Ishikawa (cell line): ENCODE data around the gene WWOX.

Source experiments
- CEBPB ChIP-seq: IDR thresholded peaks from 2 replicates; pipeline ENCODE4 v1.6.1; 2012
- CREB1 ChIP-seq: IDR thresholded peaks from 2 replicates; pipeline ENCODE4 v1.6.1; 2012; ENCODE audit warnings: low read depth
- EGR1 ChIP-seq: IDR thresholded peaks from 2 replicates; pipeline ENCODE4 v1.6.1; 2012
- EP300 ChIP-seq: IDR thresholded peaks from 2 replicates; pipeline ENCODE4 v1.6.1; 2012; ENCODE audit warnings: borderline replicate concordance
- FOXM1 ChIP-seq: IDR thresholded peaks from 2 replicates; pipeline ENCODE4 v1.6.1; 2012; ENCODE audit warnings: low read depth, borderline replicate concordance
- MAX ChIP-seq: IDR thresholded peaks from 2 replicates; pipeline ENCODE4 v1.6.1; 2012
- NFIC ChIP-seq: IDR thresholded peaks from 2 replicates; pipeline ENCODE4 v1.6.1; 2012
- RAD21 ChIP-seq: IDR thresholded peaks from 2 replicates; pipeline ENCODE4 v1.6.1; 2012; ENCODE audit warnings: low read depth
- TAF1 ChIP-seq: IDR thresholded peaks from 2 replicates; pipeline ENCODE4 v1.6.1; 2012; ENCODE audit warnings: low read depth, mild to moderate bottlenecking
- TCF12 ChIP-seq: IDR thresholded peaks from 2 replicates; pipeline ENCODE4 v1.6.1; 2012; ENCODE audit warnings: low read depth
- TEAD4 ChIP-seq: IDR thresholded peaks from 2 replicates; pipeline ENCODE4 v1.6.1; 2012
- YY1 ChIP-seq: IDR thresholded peaks from 2 replicates; pipeline ENCODE4 v1.6.1; 2012; ENCODE audit warnings: low read depth
- ZBTB7A ChIP-seq: IDR thresholded peaks from 2 replicates; pipeline ENCODE4 v1.6.1; 2012; ENCODE audit warnings: low read depth
- TF ChIP-seq, protein P1 (sequence below): IDR thresholded peaks from 2 replicates; pipeline ENCODE4 v1.6.1; 2012
- TF ChIP-seq, protein P2 (sequence below): IDR thresholded peaks from 2 replicates; pipeline ENCODE4 v1.6.1; 2012; ENCODE audit warnings: low read depth, mild to moderate bottlenecking

Gene WWOX

DNA sequence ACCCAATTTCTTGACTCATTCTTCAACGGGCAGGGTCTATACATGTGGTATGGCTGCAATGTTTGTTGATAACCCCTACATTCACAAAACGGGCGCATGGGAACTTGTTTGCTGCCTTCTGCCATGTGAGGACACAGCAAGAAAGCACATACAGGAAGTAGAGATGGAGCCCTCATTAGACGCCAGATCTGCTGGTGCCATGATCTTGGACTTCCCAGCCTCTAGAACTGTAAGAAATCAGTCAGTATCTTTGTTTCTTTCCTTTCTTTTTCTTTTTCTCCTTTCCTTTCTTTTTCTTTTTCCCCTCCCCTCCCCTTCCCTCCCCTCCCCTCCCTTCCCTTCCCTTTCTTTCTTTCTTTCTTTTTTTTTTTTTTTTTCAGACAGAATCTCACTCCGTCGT is 165.2 kb downstream of the WWOX start:
- TF ChIP-seq MAX (no peak), TAF1 (no peak), ZBTB7A (no peak), NFIC (no peak), YY1 (no peak), TEAD4 (no peak), CEBPB (no peak), TCF12 (no peak), FOXM1 (no peak), EP300 (no peak)
- TF ChIP-seq, protein P1, sequence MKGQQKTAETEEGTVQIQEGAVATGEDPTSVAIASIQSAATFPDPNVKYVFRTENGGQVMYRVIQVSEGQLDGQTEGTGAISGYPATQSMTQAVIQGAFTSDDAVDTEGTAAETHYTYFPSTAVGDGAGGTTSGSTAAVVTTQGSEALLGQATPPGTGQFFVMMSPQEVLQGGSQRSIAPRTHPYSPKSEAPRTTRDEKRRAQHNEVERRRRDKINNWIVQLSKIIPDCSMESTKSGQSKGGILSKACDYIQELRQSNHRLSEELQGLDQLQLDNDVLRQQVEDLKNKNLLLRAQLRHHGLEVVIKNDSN: no peak
- TF ChIP-seq, protein P2, sequence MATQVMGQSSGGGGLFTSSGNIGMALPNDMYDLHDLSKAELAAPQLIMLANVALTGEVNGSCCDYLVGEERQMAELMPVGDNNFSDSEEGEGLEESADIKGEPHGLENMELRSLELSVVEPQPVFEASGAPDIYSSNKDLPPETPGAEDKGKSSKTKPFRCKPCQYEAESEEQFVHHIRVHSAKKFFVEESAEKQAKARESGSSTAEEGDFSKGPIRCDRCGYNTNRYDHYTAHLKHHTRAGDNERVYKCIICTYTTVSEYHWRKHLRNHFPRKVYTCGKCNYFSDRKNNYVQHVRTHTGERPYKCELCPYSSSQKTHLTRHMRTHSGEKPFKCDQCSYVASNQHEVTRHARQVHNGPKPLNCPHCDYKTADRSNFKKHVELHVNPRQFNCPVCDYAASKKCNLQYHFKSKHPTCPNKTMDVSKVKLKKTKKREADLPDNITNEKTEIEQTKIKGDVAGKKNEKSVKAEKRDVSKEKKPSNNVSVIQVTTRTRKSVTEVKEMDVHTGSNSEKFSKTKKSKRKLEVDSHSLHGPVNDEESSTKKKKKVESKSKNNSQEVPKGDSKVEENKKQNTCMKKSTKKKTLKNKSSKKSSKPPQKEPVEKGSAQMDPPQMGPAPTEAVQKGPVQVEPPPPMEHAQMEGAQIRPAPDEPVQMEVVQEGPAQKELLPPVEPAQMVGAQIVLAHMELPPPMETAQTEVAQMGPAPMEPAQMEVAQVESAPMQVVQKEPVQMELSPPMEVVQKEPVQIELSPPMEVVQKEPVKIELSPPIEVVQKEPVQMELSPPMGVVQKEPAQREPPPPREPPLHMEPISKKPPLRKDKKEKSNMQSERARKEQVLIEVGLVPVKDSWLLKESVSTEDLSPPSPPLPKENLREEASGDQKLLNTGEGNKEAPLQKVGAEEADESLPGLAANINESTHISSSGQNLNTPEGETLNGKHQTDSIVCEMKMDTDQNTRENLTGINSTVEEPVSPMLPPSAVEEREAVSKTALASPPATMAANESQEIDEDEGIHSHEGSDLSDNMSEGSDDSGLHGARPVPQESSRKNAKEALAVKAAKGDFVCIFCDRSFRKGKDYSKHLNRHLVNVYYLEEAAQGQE: no peak

GRCh38 chr16:78269256-78269655 is 169.8 kb downstream of the WWOX start:
- TF ChIP-seq EGR1: no peak

GRCh38 chr16:78271981-78272380 is 172.5 kb downstream of the WWOX start:
- no peak for TF ChIP-seq RAD21
- TF ChIP-seq MAX: no peak
- TF ChIP-seq TAF1: no peak
- TF ChIP-seq, protein P1: no peak
- no peak for TF ChIP-seq TEAD4
- TF ChIP-seq CREB1: no peak
- no peak for TF ChIP-seq EP300
- TF ChIP-seq YY1: no peak
- no peak for TF ChIP-seq EGR1
- TF ChIP-seq ZBTB7A: no peak
- TF ChIP-seq, protein P2: no peak

DNA sequence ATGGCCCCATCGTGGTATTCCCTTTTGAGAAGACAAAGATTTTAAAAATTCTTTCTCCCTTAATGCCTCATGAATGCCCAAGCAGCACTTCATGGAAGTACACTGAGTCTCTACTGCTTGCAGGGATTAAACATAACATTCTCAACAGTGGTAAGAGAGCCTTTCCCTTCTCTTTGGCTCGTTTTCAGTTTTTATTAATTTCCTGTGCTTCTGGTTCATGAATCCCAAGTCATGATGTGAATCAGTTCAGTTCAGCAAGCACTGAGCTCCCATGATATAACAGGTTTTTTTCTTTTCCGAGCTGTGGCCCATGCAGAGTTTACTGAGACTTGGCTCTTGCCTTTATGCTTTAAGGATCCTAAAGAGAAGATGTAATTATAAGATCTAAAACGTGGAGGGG is 175.3 kb downstream of the WWOX start:
- TF ChIP-seq RAD21: no peak
- no peak for TF ChIP-seq TEAD4
- no peak for TF ChIP-seq ZBTB7A
- TF ChIP-seq TCF12: no peak
- no peak for TF ChIP-seq TAF1

GRCh38 chr16:78275420-78275819 is 176.0 kb downstream of the WWOX start:
- TF ChIP-seq ZBTB7A (no peak), FOXM1 (no peak), TAF1 (no peak), CREB1 (no peak), EGR1 (no peak)
- TF ChIP-seq, protein P2: no peak
